A549 (cell line): ENCODE results near the gene NRXN3. TPM values are rescaled to one million over a fixed set of nuclear protein-coding genes. Genes with fewer than 3 reads are reported as not detected.

Experiments
- ATAC-seq, 2 experiments: fragments of 200-7000 bp in 1 of 2; fragments of >200 bp in 1 of 2; cut with Nextera tagmentation in 1 of 2; cut with Tn5 transposase in 1 of 2; 3 replicates each; pipeline versions ENCODE4 v1.8.0 to v1.9.1; 2018 to 2020; ENCODE audit warnings: mild to moderate bottlenecking in 1 of 2, moderate library complexity in 1 of 2
- CTCF ChIA-PET: fragments of 300-600 bp; sonication (Branson Sonifier 250); formaldehyde crosslinking; extraction: SDS; loops from one replicate; lab custom pipeline; 2021; ENCODE audit warnings: antibody characterized with exemption, inconsistent platforms; lab: Yijun Ruan, JAX
- POLR2A ChIA-PET: fragments of 350-600 bp; formaldehyde crosslinking; extraction: SDS; loops from one replicate; lab custom pipeline; 2021; ENCODE audit warnings: antibody characterized with exemption, inconsistent platforms; lab: Yijun Ruan, JAX
- DNase-seq, 2 experiments: peaks; one replicate each; pipeline versions ENCODE4 v3.0.0 to v3.0.0-alpha.2; 2011 to 2016; ENCODE audit warnings: low read depth in 1 of 2, low spot score in 1 of 2
- FAIRE-seq: peaks from 2 replicates; lab custom pipeline; 2011; peaks lifted over from hg19 to GRCh38; lab: Jason Lieb, UNC
- H3K27ac ChIP-seq, 2 experiments: fragments of >200 bp; sonication (Bioruptor Twin); formaldehyde crosslinking; 3 replicates each; pipeline ENCODE4 v1.5.1; 2016 to 2017
- H3K4me1 ChIP-seq: fragments of >200 bp; sonication (Bioruptor Twin); formaldehyde crosslinking; 3 replicates; pipeline ENCODE4 v1.6.1; 2016
- H3K4me2 ChIP-seq: fragments of >200 bp; sonication (Bioruptor Twin); formaldehyde crosslinking; 3 replicates; pipeline ENCODE4 v1.6.1; 2016
- H3K4me3 ChIP-seq: fragments of >200 bp; sonication (Bioruptor Twin); formaldehyde crosslinking; 3 replicates; pipeline ENCODE4 v1.5.1; 2016
- H3K9me3 ChIP-seq: fragments of >200 bp; sonication (Bioruptor Twin); formaldehyde crosslinking; 3 replicates; pipeline ENCODE4 v1.6.1; 2016
- BCL3 ChIP-seq: fragments of >200 bp; sonication (Bioruptor Twin); formaldehyde crosslinking; IDR thresholded peaks from 3 replicates; pipeline ENCODE4 v1.6.1; 2016
- CEBPB ChIP-seq, 2 experiments: fragments of >200 bp in 1 of 2; sonication (Bioruptor Twin) in 1 of 2; formaldehyde crosslinking in 1 of 2; IDR thresholded peaks; 2 replicates each; pipeline ENCODE4 v1.6.1; 2012 to 2016
- CHD2 ChIP-seq: fragments of 150-350 bp; IDR thresholded peaks from 2 replicates; pipeline ENCODE4 v1.6.1; 2014; ENCODE audit warnings: low read length; ENCODE audit not compliant: partially characterized antibody
- CTCF ChIP-seq: fragments of >200 bp; sonication (Bioruptor Twin); formaldehyde crosslinking; IDR thresholded peaks from 3 replicates; pipeline ENCODE4 v1.5.1; 2016
- EP300 ChIP-seq, 2 experiments: fragments of >200 bp; sonication (Bioruptor Twin); formaldehyde crosslinking; IDR thresholded peaks; 2 replicates in 1 of 2; 3 replicates in 1 of 2; pipeline ENCODE4 v1.6.1; 2016 to 2017
- ESRRA ChIP-seq: fragments of 150-350 bp; IDR thresholded peaks from 2 replicates; pipeline ENCODE4 v1.6.1; 2014; ENCODE audit warnings: mild to moderate bottlenecking, low read length, borderline replicate concordance
- FOSB ChIP-seq: fragments of 250-450 bp; sonication (Bioruptor Pico); IDR thresholded peaks from 2 replicates; pipeline ENCODE4 v1.5.0; 2020; ENCODE audit warnings: mild to moderate bottlenecking, moderate library complexity
- FOXS1 ChIP-seq: fragments of 250-450 bp; sonication (Bioruptor Pico); IDR thresholded peaks from 2 replicates; pipeline ENCODE4 v1.5.0; 2020; ENCODE audit warnings: mild to moderate bottlenecking, moderate library complexity
- HEYL ChIP-seq: fragments of 250-450 bp; sonication (Bioruptor Pico); IDR thresholded peaks from 2 replicates; pipeline ENCODE4 v1.8.0; 2021; ENCODE audit warnings: mild to moderate bottlenecking, moderate library complexity
- HMGXB4 ChIP-seq: fragments of 250-450 bp; sonication (Bioruptor Pico); IDR thresholded peaks from 2 replicates; pipeline ENCODE4 v1.5.0; 2021; ENCODE audit warnings: mild to moderate bottlenecking, moderate library complexity, borderline replicate concordance
- HOXB13 ChIP-seq: fragments of 250-450 bp; sonication (Bioruptor Pico); IDR thresholded peaks from 2 replicates; pipeline ENCODE4 v1.5.0; 2020; ENCODE audit warnings: low read depth, mild to moderate bottlenecking, moderate library complexity
- MAZ ChIP-seq: fragments of 150-350 bp; IDR thresholded peaks from 2 replicates; pipeline ENCODE4 v1.6.1; 2014; ENCODE audit warnings: antibody characterized with exemption, low read depth, low read length, borderline replicate concordance
- NPAS2 ChIP-seq: fragments of 250-450 bp; sonication (Bioruptor Pico); IDR thresholded peaks from 2 replicates; pipeline ENCODE4 v1.8.0; 2022; ENCODE audit warnings: mild to moderate bottlenecking, moderate library complexity, borderline replicate concordance
- NR3C1 ChIP-seq: fragments of >200 bp; sonication (Bioruptor Twin); formaldehyde crosslinking; IDR thresholded peaks from 3 replicates; pipeline ENCODE4 v1.6.1; 2017
- PBX3 ChIP-seq: IDR thresholded peaks from 2 replicates; pipeline ENCODE4 v1.6.1; 2012
- POLR2A ChIP-seq: IDR thresholded peaks from 2 replicates; pipeline ENCODE4 v1.6.1; 2012; ENCODE audit warnings: mild to moderate bottlenecking, low read length
- RARB ChIP-seq: fragments of 250-450 bp; sonication (Bioruptor Pico); IDR thresholded peaks from 2 replicates; pipeline ENCODE4 v1.8.0; 2021; ENCODE audit warnings: mild to moderate bottlenecking, moderate library complexity
- RCOR1 ChIP-seq: fragments of 150-350 bp; IDR thresholded peaks from 2 replicates; pipeline ENCODE4 v1.6.1; 2014; ENCODE audit warnings: antibody characterized with exemption, low read length, low read depth
- RFX5 ChIP-seq: fragments of 450-650 bp; IDR thresholded peaks from 2 replicates; pipeline ENCODE4 v1.7.1; 2014; ENCODE audit warnings: antibody characterized with exemption, mild to moderate bottlenecking, moderate library complexity
- SMC3 ChIP-seq: fragments of >200 bp; sonication (Bioruptor Twin); formaldehyde crosslinking; IDR thresholded peaks from 3 replicates; pipeline ENCODE4 v1.6.1; 2018; ENCODE audit warnings: inconsistent platforms
- SREBF2 ChIP-seq: fragments of 450-650 bp; IDR thresholded peaks from 2 replicates; pipeline ENCODE4 v1.6.1; 2014; ENCODE audit warnings: mild to moderate bottlenecking, moderate library complexity
- TFCP2L1 ChIP-seq: fragments of 250-450 bp; sonication (Bioruptor Pico); IDR thresholded peaks from 2 replicates; pipeline ENCODE4 v1.5.0; 2021; ENCODE audit warnings: mild to moderate bottlenecking
- ZC3H11A ChIP-seq: fragments of 450-650 bp; IDR thresholded peaks from 2 replicates; pipeline ENCODE4 v1.6.1; 2014; ENCODE audit warnings: antibody characterized with exemption, mild to moderate bottlenecking
- ZSCAN20 ChIP-seq: fragments of 250-450 bp; sonication (Bioruptor Pico); IDR thresholded peaks from 2 replicates; pipeline ENCODE4 v1.8.0; 2022; ENCODE audit warnings: mild to moderate bottlenecking, moderate library complexity
- WGBS: methylation state at CpG from one replicate; pipeline ENCODE4 v1.1.6; 2017; ENCODE audit errors: missing lambda C conversion rate; 5-methylcytosine and 5-hydroxymethylcytosine counted together
- polyA plus RNA-seq, 4 experiments: library from polyadenylated mRNA; depleted of rRNA in 3 of 4; stranded (reverse); fragments of >200 nt; fragmentation: RNase III in 1 of 4; extraction: RNeasy Plus Mini Kit Qiagen cat#74134 plus additional on column Dnase treatment in 1 of 4; gene quantifications; 2 replicates in 3 of 4; 3 replicates in 1 of 4; pipeline ENCODE4 v1.2.3, GENCODE V29; 2011 to 2017

Gene NRXN3
- polyA plus RNA-seq, 2 of the 4 experiments (the other 2 are of a cell fraction) = 0.62 to 2.3 TPM

- CTCF ChIA-PET = no interaction called here
- DNase-seq = no peak
- ATAC-seq = no peak
- H3K4me3 ChIP-seq = no peak overlapping the region
- H3K27ac ChIP-seq = no peak overlapping the region
- no peaks in the 10 kb centered on the region for H3K9me3 ChIP-seq
- no peak for FAIRE-seq
- H3K4me1 ChIP-seq = no peaks in the 10 kb centered on the region
- 0% methylated on average over 2 of the region's 2 CpGs for WGBS
- no peak for TF ChIP-seq NR3C1
- TF ChIP-seq, all 56 proteins: peak for 0
- no peak overlapping the region for H3K4me2 ChIP-seq
- POLR2A ChIA-PET = no interaction called here
Measured at GRCh38 chr14:78451319-78451695, 281.1 kb downstream of the NRXN3 start.

GRCh38 chr14:78455896-78456435 is 285.8 kb downstream of the NRXN3 start:
- H3K9me3 ChIP-seq = no peaks in the 10 kb centered on the region
- ChIA-PET POLR2A (no interaction called here), CTCF (interaction anchor here (0.7 kb wide), 1 partner anchor 148 kb away, joined by 3 read pairs; no protein-coding TSS in a partner anchor)
- no peak overlapping the region for H3K27ac ChIP-seq
- DNase-seq = no peak
- no peak for FAIRE-seq
- H3K4me2 ChIP-seq = no peak overlapping the region
- no peak overlapping the region for H3K4me3 ChIP-seq
- under 1% methylated on average over 6 of the region's 6 CpGs for WGBS
- TF ChIP-seq FOSB (CRISPR knock-in tag) (no peak), CTCF (no peak), ZC3H11A (no peak), EP300 (IDR thresholded peaks at IDR 0.05) (no peak)
- no peak for ATAC-seq
- H3K4me1 ChIP-seq = no peaks in the 10 kb centered on the region

GRCh38 chr14:78469947-78470346 is 299.8 kb downstream of the NRXN3 start:
- ChIA-PET CTCF (no interaction called here), POLR2A (no interaction called here)
- Histone ChIP-seq H3K9me3 (no peaks in the 10 kb centered on the region), H3K4me3 (no peak overlapping the region), H3K27ac (no peak overlapping the region), H3K4me1 (no peaks in the 10 kb centered on the region), H3K4me2 (no peak overlapping the region)
- ATAC-seq (no peak), DNase-seq (no peak), FAIRE-seq (no peak)
- TF ChIP-seq ESRRA (no peak), MAZ (no peak), RCOR1 (no peak)

GRCh38 chr14:78479127-78479780 is 309.1 kb downstream of the NRXN3 start:
- Histone ChIP-seq H3K27ac (no peak overlapping the region), H3K4me1 (no peaks in the 10 kb centered on the region), H3K9me3 (no peaks in the 10 kb centered on the region), H3K4me2 (no peak overlapping the region), H3K4me3 (no peak overlapping the region)
- no peak for TF ChIP-seq FOXS1 (CRISPR knock-in tag)
- no peak for TF ChIP-seq SREBF2
- no peak for TF ChIP-seq RFX5
- no peak for TF ChIP-seq TFCP2L1 (CRISPR knock-in tag)
- no peak for TF ChIP-seq RARB
- no peak for TF ChIP-seq NR3C1
- TF ChIP-seq ZSCAN20 (CRISPR knock-in tag) = no peak
- WGBS = 5% methylated on average over 5 of the region's 5 CpGs
- no peak for ATAC-seq
- POLR2A ChIA-PET = no interaction called here
- no peak for FAIRE-seq
- no peak for DNase-seq
- CTCF ChIA-PET = no interaction called here

- Histone ChIP-seq H3K27ac (no peak overlapping the region), H3K4me1 (no peaks in the 10 kb centered on the region), H3K4me3 (no peak overlapping the region), H3K4me2 (no peak overlapping the region), H3K9me3 (no peaks in the 10 kb centered on the region)
- FAIRE-seq = no peak
- ChIA-PET CTCF (no interaction called here), POLR2A (no interaction called here)
- DNase-seq = no peak
- ATAC-seq = no peak
- WGBS = 0% methylated on average over 2 of the region's 2 CpGs
- TF ChIP-seq PBX3 (no peak), HEYL (no peak), BCL3 (no peak), RARB (no peak), HOXB13 (no peak), NPAS2 (CRISPR knock-in tag) (no peak), SMC3 (no peak), HMGXB4 (CRISPR knock-in tag) (no peak), POLR2A (no peak), CEBPB (IDR thresholded peaks at IDR 0.05) (no peak), CHD2 (no peak)
Measured at GRCh38 chr14:78484028-78484427, 313.9 kb downstream of the NRXN3 start.
